Breast epithelium (tissue), 4 donors: Measurements from ENCODE around the gene TNS1. TPM values are rescaled to one million over a fixed set of nuclear protein-coding genes. Genes with fewer than 3 reads are reported as not detected.
A peak's percentile ranks its signal among the peaks of the same experiment; 100 is the strongest.

ENCODE experiments used
- DNase-seq, 2 donors: peaks; one replicate each; pipeline ENCODE4 v3.0.0-alpha.2; 2019; ENCODE audit warnings: low spot score in 2 of 2
- H3K27ac ChIP-seq, 2 donors: fragments of 200-600 bp; sonication (generic) in 1 of 2; one replicate each; pipeline ENCODE4 v1.5.1; 2016 to 2019; ENCODE audit warnings: mild to moderate bottlenecking in 1 of 2
- H3K27me3 ChIP-seq, 2 donors: fragments of 200-600 bp; sonication (generic) in 1 of 2; one replicate each; pipeline versions ENCODE4 v1.5.1 to v1.6.0; 2017 to 2019; ENCODE audit warnings: control low read depth in 1 of 2, mild to moderate bottlenecking in 1 of 2
- H3K36me3 ChIP-seq: fragments of 200-600 bp; one replicate; pipeline ENCODE4 v1.5.1; 2019
- H3K4me1 ChIP-seq, 2 donors: fragments of 200-600 bp; sonication (generic); one replicate each; pipeline ENCODE4 v1.5.1; 2016 to 2019; ENCODE audit warnings: control low read depth in 1 of 2
- H3K4me3 ChIP-seq, 3 donors: fragments of 200-600 bp; sonication (generic); 1 replicate in 2 of 3; 2 replicates in 1 of 3; pipeline ENCODE4 v1.5.1; 2016 to 2019; ENCODE audit warnings: mild to moderate bottlenecking in 3 of 3, moderate library complexity in 2 of 3
- H3K9me3 ChIP-seq, 2 donors: fragments of 200-600 bp; sonication (generic) in 1 of 2; one replicate each; pipeline ENCODE4 v1.5.1; 2016 to 2019; ENCODE audit warnings: control low read depth in 1 of 2
- CTCF ChIP-seq, 3 donors: fragments of 450-650 bp; IDR thresholded peaks; one replicate each; pipeline ENCODE4 v1.5.1; 2016 to 2017; ENCODE audit warnings: antibody characterized with exemption in 3 of 3, mild to moderate bottlenecking in 3 of 3, moderate library complexity in 3 of 3
- POLR2A ChIP-seq: fragments of 450-650 bp; IDR thresholded peaks from one replicate; pipeline ENCODE4 v1.6.1; 2016; ENCODE audit warnings: antibody characterized with exemption, mild to moderate bottlenecking, moderate library complexity
- POLR2AphosphoS5 ChIP-seq, 3 donors: sonication (generic); formaldehyde crosslinking; IDR thresholded peaks; one replicate each; pipeline ENCODE4 v1.6.1; 2017; ENCODE audit warnings: antibody characterized with exemption in 3 of 3
- intact Hi-C: fragments of 100-400 bp; cut with DNase I; formaldehyde crosslinking; loops from one replicate; pipeline ENCODE4 v1.15.1; 2023; ENCODE audit warnings: low total_unique reads
- total RNA-seq, 3 donors: library from RNA; depleted of rRNA; stranded (reverse); fragments of >200 nt; gene quantifications; one replicate each; pipeline ENCODE4 v1.1.0, GENCODE V29; 2016

TNS1 gene
- total RNA-seq, 3 donors from 2014 or later = 141 to 577 (median 154) TPM

DNA sequence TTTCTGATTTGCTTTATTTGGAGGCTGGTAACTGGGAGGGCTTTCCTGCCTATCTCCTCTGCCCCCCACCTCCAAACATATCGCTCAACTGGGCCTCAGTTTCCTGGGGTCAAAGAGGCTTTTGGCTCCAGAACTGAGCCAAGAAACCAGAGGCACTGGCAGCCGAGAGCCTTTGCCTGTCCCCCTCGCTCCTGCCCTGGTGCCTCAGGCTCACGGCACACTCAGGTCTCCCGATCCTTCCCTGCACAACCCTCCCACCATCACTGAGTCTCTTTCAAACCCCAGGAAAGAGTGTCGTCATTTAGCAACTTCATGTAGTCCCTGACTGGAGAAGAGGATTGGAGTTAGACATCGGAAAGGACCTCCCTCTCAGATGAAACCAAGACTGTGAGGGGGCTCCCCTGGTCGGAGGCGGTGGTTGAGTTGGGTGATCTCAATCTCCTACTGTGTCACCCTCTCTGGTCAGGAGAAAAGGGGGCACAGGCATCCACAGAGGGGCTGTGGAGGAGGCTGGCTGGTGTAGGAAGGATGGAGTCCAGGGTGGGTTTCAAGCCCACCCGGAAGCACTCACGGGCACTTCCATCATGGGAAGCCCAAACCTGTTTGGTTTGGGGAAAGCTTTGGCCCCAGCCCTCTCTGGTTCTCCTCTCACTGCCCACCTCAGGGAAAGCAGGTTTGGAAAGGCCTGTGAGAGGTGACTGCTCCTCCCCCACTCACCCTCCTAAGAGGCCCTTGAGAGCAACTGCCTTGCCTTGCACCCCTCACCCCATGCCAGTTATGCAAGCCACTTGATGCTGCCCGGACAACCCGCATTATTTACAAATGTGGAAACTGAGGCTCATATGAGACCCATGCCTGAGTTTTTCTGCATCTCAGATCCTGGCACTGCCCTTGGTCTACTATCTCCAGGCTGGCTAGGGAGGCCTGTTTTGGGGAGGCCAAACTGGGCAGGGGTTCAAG, 62.3 kb downstream of the TNS1 start:
- Histone ChIP-seq H3K9me3 (no peaks in the 10 kb centered on the region), H3K27me3 (no peaks in the 10 kb centered on the region), H3K4me3 (peak overlapping the region; percentile 59 to 76 (median 59)), H3K4me1 (peaks cover under 1 to 30% of the 10 kb centered on the region in 2 donors), H3K27ac (peak overlapping the region; percentile 80 to 96), H3K36me3 (no peaks in the 10 kb centered on the region)
- intact Hi-C loops = no loop called here
- DNase-seq = no peak
- TF ChIP-seq CTCF (IDR thresholded peaks at IDR 0.05) (no peak), POLR2A (no peak), POLR2AphosphoS5 (IDR thresholded peaks at IDR 0.05) (no peak)

DNA sequence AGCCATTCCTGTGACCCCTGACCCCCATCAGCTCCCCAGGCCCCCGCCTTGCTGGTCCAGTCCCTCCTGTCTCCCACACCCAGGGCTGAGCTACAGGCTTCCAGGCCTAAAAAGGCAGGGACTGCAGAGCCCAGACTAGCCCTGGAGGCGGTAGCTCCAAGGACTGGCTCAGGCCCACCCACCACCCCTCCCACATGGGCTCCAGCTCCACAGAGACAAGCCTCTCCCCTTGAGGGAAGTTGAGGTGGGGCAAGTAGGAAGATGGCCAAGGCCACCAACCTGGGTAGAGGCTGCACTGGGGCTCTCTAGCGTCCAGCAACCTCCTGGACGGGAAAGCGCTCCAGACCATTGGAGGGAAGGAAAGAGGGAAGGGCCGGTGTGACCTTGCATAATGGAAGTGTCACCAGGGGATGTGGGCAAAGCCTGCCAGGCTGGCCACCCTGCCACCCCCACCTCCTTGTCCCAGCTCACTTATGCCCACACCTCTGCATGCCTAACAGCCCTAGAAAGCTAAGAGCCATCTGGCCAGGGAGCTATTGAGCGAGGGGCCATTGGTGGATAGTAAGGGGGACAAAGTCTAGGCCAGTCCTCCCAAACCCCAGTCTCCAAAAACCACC, 63.1 kb downstream of the TNS1 start:
- peak overlapping the region; percentile 80 to 96 for H3K27ac ChIP-seq
- intact Hi-C loops = no loop called here
- peaks cover 8 to 35% of the 10 kb centered on the region in 2 donors for H3K4me1 ChIP-seq

GRCh38 chr2:217939220-217939619, 63.6 kb downstream of the TNS1 start:
- H3K36me3 ChIP-seq = no peaks in the 10 kb centered on the region

More for the DNA sequence above, 63.1 kb downstream of the TNS1 start:
- Histone ChIP-seq H3K27me3 (no peaks in the 10 kb centered on the region), H3K36me3 (no peaks in the 10 kb centered on the region), H3K9me3 (no peaks in the 10 kb centered on the region), H3K4me3 (peak overlapping the region; percentile 59 to 76 (median 59))
- no peak for DNase-seq
- no peak for TF ChIP-seq POLR2A
- TF ChIP-seq CTCF (IDR thresholded peaks at IDR 0.05) = no peak
- TF ChIP-seq POLR2AphosphoS5 (IDR thresholded peaks at IDR 0.05) = no peak

GRCh38 chr2:217938036-217938435, 64.8 kb downstream of the TNS1 start:
- Histone ChIP-seq H3K27me3 (no peaks in the 10 kb centered on the region), H3K9me3 (no peaks in the 10 kb centered on the region), H3K36me3 (no peaks in the 10 kb centered on the region), H3K27ac (peak overlapping the region; percentile 91 to 96), H3K4me3 (peak overlapping the region in 2 of 3 donors; percentile 9 to 76), H3K4me1 (peaks cover 19 to 39% of the 10 kb centered on the region in 2 donors)
- no peak for DNase-seq
- intact Hi-C loops = no loop called here
- TF ChIP-seq POLR2AphosphoS5 (IDR thresholded peaks at IDR 0.05) (peak in 1 of 3 donors; percentile 33), POLR2A (no peak), CTCF (IDR thresholded peaks at IDR 0.05) (no peak)

More at GRCh38 chr2:217939220-217939619, 63.6 kb downstream of the TNS1 start:
- peak overlapping the region in 2 of 3 donors; percentile 59 to 76 for H3K4me3 ChIP-seq
- no peak for DNase-seq
- TF ChIP-seq POLR2A = no peak
- no peak for TF ChIP-seq POLR2AphosphoS5 (IDR thresholded peaks at IDR 0.05)
- no peak for TF ChIP-seq CTCF (IDR thresholded peaks at IDR 0.05)
- no peaks in the 10 kb centered on the region for H3K9me3 ChIP-seq
- intact Hi-C loops = no loop called here
- peaks cover 8 to 33% of the 10 kb centered on the region in 2 donors for H3K4me1 ChIP-seq
- H3K27ac ChIP-seq = peak overlapping the region; percentile 80 to 96
- H3K27me3 ChIP-seq = no peaks in the 10 kb centered on the region
